ENCODE measurements around the gene FAM180B.
A peak's percentile ranks its signal among the peaks of the same experiment; 100 is the strongest.

FAM180B gene

DNA sequence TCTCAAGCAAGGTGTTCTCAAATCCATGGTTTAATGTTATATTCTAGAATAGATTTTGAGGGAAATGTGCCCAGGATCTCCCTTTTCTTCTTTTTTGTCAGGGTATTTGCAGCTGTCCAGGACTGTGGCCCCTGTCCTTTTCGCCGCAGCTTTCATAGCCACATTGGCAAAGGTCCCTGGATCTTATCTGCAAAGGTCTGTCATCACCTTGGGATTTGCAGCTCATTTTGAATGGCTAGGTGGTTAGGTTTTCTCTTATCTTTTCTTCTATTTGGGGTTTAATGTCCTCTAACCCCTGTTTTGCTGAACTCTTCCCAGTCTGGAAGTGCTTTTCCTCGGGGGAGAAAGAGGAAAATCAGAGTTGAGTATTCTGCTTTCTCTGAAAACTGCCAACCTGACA, 19.4 kb downstream of the FAM180B start:
- no peak overlapping the region for H3K27ac ChIP-seq (ENCODE audit: poor library complexity, severe bottlenecking)
- H3K27me3 ChIP-seq (ENCODE audit: insufficient read depth, poor library complexity, severe bottlenecking): no peaks in the 10 kb centered on the region
- no peaks in the 10 kb centered on the region for H3K36me3 ChIP-seq (ENCODE audit: low read depth)
- H3K9me3 ChIP-seq (ENCODE audit: severe bottlenecking): no peaks in the 10 kb centered on the region
- ATAC-seq (ENCODE audit: low read depth): no peak
- no peak for DNase-seq (ENCODE audit: low spot score)
- H3K4me3 ChIP-seq (ENCODE audit: severe bottlenecking): no peak overlapping the region
- H3K4me1 ChIP-seq (ENCODE audit: insufficient read depth, poor library complexity, severe bottlenecking): no peaks in the 10 kb centered on the region
- TF ChIP-seq, protein P1, sequence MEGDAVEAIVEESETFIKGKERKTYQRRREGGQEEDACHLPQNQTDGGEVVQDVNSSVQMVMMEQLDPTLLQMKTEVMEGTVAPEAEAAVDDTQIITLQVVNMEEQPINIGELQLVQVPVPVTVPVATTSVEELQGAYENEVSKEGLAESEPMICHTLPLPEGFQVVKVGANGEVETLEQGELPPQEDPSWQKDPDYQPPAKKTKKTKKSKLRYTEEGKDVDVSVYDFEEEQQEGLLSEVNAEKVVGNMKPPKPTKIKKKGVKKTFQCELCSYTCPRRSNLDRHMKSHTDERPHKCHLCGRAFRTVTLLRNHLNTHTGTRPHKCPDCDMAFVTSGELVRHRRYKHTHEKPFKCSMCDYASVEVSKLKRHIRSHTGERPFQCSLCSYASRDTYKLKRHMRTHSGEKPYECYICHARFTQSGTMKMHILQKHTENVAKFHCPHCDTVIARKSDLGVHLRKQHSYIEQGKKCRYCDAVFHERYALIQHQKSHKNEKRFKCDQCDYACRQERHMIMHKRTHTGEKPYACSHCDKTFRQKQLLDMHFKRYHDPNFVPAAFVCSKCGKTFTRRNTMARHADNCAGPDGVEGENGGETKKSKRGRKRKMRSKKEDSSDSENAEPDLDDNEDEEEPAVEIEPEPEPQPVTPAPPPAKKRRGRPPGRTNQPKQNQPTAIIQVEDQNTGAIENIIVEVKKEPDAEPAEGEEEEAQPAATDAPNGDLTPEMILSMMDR (IDR thresholded peaks at IDR 0.05; ENCODE audit: poor library complexity, severe bottlenecking): no peak

DNA sequence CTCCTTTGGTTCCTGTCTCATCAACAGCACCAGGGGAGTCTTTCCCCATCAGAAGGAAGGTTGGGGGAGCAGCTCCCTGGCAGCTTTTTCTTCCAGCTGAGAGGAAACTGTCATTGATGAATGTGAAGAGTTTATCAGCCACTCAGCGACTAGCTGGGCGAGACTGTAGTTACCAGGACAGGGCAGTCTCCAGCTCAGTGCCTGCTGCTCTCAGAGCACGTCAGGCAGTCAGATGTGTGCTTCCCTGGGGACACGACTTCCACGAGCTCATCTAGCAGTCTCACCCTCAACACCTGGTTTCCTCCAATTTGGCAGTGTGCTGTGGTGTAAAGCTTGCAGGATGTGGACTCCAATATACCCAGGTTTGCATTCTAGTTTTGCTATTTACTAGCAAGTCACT, 20.3 kb downstream of the FAM180B start:
- no peaks in the 10 kb centered on the region for H3K4me1 ChIP-seq (ENCODE audit: insufficient read depth, poor library complexity, severe bottlenecking)
- H3K27ac ChIP-seq (ENCODE audit: poor library complexity, severe bottlenecking): no peak overlapping the region
- H3K36me3 ChIP-seq (ENCODE audit: low read depth): no peaks in the 10 kb centered on the region
- H3K27me3 ChIP-seq (ENCODE audit: insufficient read depth, poor library complexity, severe bottlenecking): no peaks in the 10 kb centered on the region
- DNase-seq (ENCODE audit: low spot score) (no peak), ATAC-seq (ENCODE audit: low read depth) (peak; percentile 26; the same call in 1 of the 3 replicates)
- H3K4me3 ChIP-seq (ENCODE audit: severe bottlenecking): no peak overlapping the region
- TF ChIP-seq, protein P1 (IDR thresholded peaks at IDR 0.05; ENCODE audit: poor library complexity, severe bottlenecking): no peak
- H3K9me3 ChIP-seq (ENCODE audit: severe bottlenecking): no peaks in the 10 kb centered on the region

DNA sequence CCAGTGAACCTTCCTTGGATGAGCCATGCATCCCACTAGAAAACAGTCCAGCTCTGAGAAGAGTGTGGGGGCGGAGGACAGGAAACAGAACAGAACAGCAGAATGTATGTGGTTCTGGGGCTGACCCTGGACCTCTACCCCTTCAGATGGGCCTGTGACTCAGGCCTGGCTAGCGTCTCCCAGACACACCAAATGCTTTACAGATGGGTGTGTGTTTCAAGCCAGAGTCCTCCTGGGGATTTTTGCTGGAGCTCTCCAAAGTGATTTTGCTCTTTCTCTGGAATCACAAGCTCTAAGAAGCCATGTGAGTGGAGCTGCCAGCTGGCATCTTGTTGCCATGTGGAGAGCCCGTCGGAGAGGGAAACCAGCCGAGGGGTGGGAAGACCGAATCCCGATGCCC, 20.9 kb downstream of the FAM180B start:
- no peak overlapping the region for H3K4me3 ChIP-seq (ENCODE audit: severe bottlenecking)
- TF ChIP-seq, protein P1 (IDR thresholded peaks at IDR 0.05; ENCODE audit: poor library complexity, severe bottlenecking): no peak
- ATAC-seq (ENCODE audit: low read depth) (peak; percentile 34; the same call in 2 of the 3 replicates), DNase-seq (ENCODE audit: low spot score) (no peak)
- H3K9me3 ChIP-seq (ENCODE audit: severe bottlenecking): no peaks in the 10 kb centered on the region
- H3K36me3 ChIP-seq (ENCODE audit: low read depth): no peaks in the 10 kb centered on the region
- H3K4me1 ChIP-seq (ENCODE audit: insufficient read depth, poor library complexity, severe bottlenecking): no peaks in the 10 kb centered on the region
- H3K27me3 ChIP-seq (ENCODE audit: insufficient read depth, poor library complexity, severe bottlenecking): no peaks in the 10 kb centered on the region
- H3K27ac ChIP-seq (ENCODE audit: poor library complexity, severe bottlenecking): no peak overlapping the region

DNA sequence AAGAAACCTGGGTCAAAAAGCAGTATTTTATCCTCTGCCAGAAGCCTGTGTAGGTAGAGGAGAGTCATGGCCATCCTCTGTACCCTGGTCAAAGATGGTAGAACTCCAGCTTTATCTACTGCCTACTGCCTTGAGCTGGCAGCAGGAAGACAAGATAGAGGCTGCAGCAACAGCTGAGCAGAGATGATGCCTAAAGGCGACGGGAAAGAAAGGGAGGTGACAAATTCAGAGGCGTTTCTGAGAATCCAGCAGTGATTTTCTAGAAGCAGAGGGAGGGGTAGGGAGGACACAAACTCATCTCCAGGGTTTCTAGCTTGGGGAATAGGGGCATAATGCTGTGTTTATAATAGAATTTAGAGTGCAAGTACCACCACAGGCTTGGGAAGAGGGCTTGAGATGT, 23.2 kb downstream of the FAM180B start:
- H3K4me1 ChIP-seq (ENCODE audit: insufficient read depth, poor library complexity, severe bottlenecking): no peaks in the 10 kb centered on the region
- H3K9me3 ChIP-seq (ENCODE audit: severe bottlenecking): no peaks in the 10 kb centered on the region
- H3K27ac ChIP-seq (ENCODE audit: poor library complexity, severe bottlenecking): no peak overlapping the region
- TF ChIP-seq, protein P1 (IDR thresholded peaks at IDR 0.05; ENCODE audit: poor library complexity, severe bottlenecking): no peak
- H3K27me3 ChIP-seq (ENCODE audit: insufficient read depth, poor library complexity, severe bottlenecking): no peaks in the 10 kb centered on the region
- H3K36me3 ChIP-seq (ENCODE audit: low read depth): no peaks in the 10 kb centered on the region
- ATAC-seq (ENCODE audit: low read depth): no peak
- no peak overlapping the region for H3K4me3 ChIP-seq (ENCODE audit: severe bottlenecking)
- no peak for DNase-seq (ENCODE audit: low spot score)

DNA sequence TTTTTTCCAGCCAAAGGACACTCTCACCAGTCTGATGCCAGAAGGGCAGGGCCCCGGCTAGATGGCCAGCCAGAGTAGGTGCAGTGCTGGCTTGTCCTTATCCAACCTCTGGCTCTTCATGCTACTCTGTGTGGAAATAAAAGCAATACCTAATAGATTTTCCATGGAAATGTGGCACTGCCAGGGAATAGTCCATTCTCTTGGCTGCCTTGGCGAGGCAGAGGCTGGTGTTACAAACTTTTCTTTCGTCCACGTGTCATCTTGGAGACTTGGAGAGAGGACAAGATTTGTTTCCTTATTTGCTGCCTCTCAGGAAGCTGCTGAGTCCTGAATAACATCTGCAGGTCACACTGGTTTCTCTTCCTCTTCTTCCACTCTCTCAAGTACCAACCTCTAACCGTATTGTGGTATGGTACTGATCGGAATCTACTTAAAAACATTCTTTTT, 24.9 kb downstream of the FAM180B start:
- TF ChIP-seq, protein P1 (IDR thresholded peaks at IDR 0.05; ENCODE audit: poor library complexity, severe bottlenecking): no peak
- no peaks in the 10 kb centered on the region for H3K27me3 ChIP-seq (ENCODE audit: insufficient read depth, poor library complexity, severe bottlenecking)
- H3K36me3 ChIP-seq (ENCODE audit: low read depth): no peaks in the 10 kb centered on the region
- H3K4me1 ChIP-seq (ENCODE audit: insufficient read depth, poor library complexity, severe bottlenecking): no peaks in the 10 kb centered on the region
- DNase-seq (ENCODE audit: low spot score) (no peak), ATAC-seq (ENCODE audit: low read depth) (peak; percentile 13; the same call in 1 of the 3 replicates)
- no peak overlapping the region for H3K4me3 ChIP-seq (ENCODE audit: severe bottlenecking)
- no peaks in the 10 kb centered on the region for H3K9me3 ChIP-seq (ENCODE audit: severe bottlenecking)
- no peak overlapping the region for H3K27ac ChIP-seq (ENCODE audit: poor library complexity, severe bottlenecking)
